ENCODE data around the gene SYNE3.

DNA sequence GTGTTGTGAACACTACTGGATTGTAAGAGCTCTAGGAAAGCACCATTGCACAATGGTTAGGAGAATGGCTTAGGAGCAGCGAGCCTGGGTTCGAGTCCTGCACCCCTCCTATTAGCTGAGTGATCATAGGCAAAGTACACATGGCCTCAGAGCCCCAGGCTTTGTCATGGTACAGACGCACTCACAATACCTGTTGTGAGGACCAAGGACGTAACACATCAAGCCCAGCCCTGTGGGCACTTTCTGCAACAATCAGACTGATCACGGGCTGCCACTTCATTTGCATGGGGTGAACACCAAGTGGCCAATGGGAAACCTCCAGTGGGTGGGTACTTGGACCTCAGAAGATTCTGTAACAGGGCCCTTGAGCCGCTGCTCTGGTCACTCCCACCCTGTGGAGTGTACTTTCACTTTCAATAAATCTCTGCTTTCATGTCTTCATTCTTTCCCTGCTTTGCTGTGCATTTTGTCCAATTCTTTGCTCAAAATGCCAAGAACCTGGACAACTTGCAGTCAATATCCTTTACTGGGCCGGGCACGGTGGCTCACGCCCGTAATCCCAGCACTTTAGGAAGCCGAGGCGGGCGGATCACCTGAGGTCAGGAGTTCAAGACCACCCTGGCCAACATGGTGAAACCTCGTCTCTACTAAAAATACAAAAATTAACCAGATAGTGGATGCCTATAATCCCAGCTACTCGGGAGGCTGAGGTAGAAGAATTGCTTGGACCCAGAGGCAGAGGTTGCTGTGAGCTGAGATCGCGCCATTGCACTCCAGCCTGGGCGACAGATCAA, 46.6 kb upstream of the SYNE3 start:
- TF ChIP-seq, protein P1, sequence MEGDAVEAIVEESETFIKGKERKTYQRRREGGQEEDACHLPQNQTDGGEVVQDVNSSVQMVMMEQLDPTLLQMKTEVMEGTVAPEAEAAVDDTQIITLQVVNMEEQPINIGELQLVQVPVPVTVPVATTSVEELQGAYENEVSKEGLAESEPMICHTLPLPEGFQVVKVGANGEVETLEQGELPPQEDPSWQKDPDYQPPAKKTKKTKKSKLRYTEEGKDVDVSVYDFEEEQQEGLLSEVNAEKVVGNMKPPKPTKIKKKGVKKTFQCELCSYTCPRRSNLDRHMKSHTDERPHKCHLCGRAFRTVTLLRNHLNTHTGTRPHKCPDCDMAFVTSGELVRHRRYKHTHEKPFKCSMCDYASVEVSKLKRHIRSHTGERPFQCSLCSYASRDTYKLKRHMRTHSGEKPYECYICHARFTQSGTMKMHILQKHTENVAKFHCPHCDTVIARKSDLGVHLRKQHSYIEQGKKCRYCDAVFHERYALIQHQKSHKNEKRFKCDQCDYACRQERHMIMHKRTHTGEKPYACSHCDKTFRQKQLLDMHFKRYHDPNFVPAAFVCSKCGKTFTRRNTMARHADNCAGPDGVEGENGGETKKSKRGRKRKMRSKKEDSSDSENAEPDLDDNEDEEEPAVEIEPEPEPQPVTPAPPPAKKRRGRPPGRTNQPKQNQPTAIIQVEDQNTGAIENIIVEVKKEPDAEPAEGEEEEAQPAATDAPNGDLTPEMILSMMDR (IDR thresholded peaks at IDR 0.05), result no peak
- no peak for TF ChIP-seq POLR2A (IDR thresholded peaks at IDR 0.05)
